Trophoblast cell (in vitro differentiated cells and primary cell): ENCODE data around the gene RB1.
"Not testable (repeated sequence)": the region's sequence is repeated elsewhere in the genome, so short reads cannot be mapped to it uniquely, and the experiment has no call there.

Experiments
- DNase-seq, 2 donors: peaks; one replicate each; pipeline ENCODE4 v3.0.0-alpha.2; 2016
- H2AFZ ChIP-seq: 2 replicates; pipeline ENCODE4 v1.6.1; 2013; ENCODE audit warnings: low read length, moderate library complexity, mild to moderate bottlenecking; ENCODE audit not compliant: insufficient read depth, poor library complexity
- H2AK5ac ChIP-seq: 2 replicates; pipeline ENCODE4 v1.6.1; 2013; ENCODE audit warnings: mild to moderate bottlenecking, low read length
- H2BK120ac ChIP-seq: 2 replicates; pipeline ENCODE4 v1.6.1; 2013; ENCODE audit warnings: low read length, mild to moderate bottlenecking, moderate library complexity; ENCODE audit not compliant: insufficient read depth, poor library complexity
- H2BK12ac ChIP-seq: 2 replicates; pipeline ENCODE4 v1.6.1; 2013; ENCODE audit warnings: mild to moderate bottlenecking, low read length, moderate library complexity
- H2BK5ac ChIP-seq: 2 replicates; pipeline ENCODE4 v1.6.1; 2013; ENCODE audit warnings: low read length, low read depth, moderate library complexity, mild to moderate bottlenecking; ENCODE audit not compliant: poor library complexity
- H3K14ac ChIP-seq: 2 replicates; pipeline ENCODE4 v1.6.1; 2013; ENCODE audit warnings: mild to moderate bottlenecking, low read length
- H3K18ac ChIP-seq: 2 replicates; pipeline ENCODE4 v1.6.1; 2013; ENCODE audit warnings: mild to moderate bottlenecking, low read length
- H3K23ac ChIP-seq: 2 replicates; pipeline ENCODE4 v1.6.1; 2013; ENCODE audit warnings: low read length
- H3K27ac ChIP-seq: 2 replicates; pipeline ENCODE4 v1.5.1; 2013; ENCODE audit warnings: low read depth, mild to moderate bottlenecking, inconsistent platforms, low read length, moderate library complexity
- H3K27me3 ChIP-seq: 2 replicates; pipeline ENCODE4 v1.6.1; 2013; ENCODE audit warnings: inconsistent platforms, mild to moderate bottlenecking, low read length, moderate library complexity; ENCODE audit not compliant: insufficient read depth
- H3K36me3 ChIP-seq, 2 experiments: 1 replicate in 1 of 2; 2 replicates in 1 of 2; pipeline ENCODE4 v1.6.1; 2013; ENCODE audit warnings: low read length in 2 of 2, mild to moderate bottlenecking in 2 of 2, moderate library complexity in 1 of 2; ENCODE audit not compliant: insufficient read depth in 2 of 2, control insufficient read depth in 1 of 2
- H3K4ac ChIP-seq: 2 replicates; pipeline ENCODE4 v1.6.1; 2013; ENCODE audit warnings: low read depth, mild to moderate bottlenecking, low read length, moderate library complexity
- H3K4me1 ChIP-seq, 2 experiments: 1 replicate in 1 of 2; 2 replicates in 1 of 2; pipeline ENCODE4 v1.6.1; 2013; ENCODE audit warnings: low read length in 2 of 2, mild to moderate bottlenecking in 2 of 2, moderate library complexity in 1 of 2; ENCODE audit not compliant: insufficient read depth in 2 of 2, control insufficient read depth in 1 of 2
- H3K4me2 ChIP-seq: 2 replicates; pipeline ENCODE4 v1.6.1; 2013; ENCODE audit warnings: inconsistent platforms, mild to moderate bottlenecking, low read length, moderate library complexity
- H3K4me3 ChIP-seq: 2 replicates; pipeline ENCODE4 v1.5.1; 2013; ENCODE audit warnings: mild to moderate bottlenecking, low read depth, low read length, inconsistent platforms
- H3K79me1 ChIP-seq: one replicate; pipeline ENCODE4 v1.6.1; 2013; ENCODE audit warnings: low read length
- H3K79me2 ChIP-seq: 2 replicates; pipeline ENCODE4 v1.6.1; 2013; ENCODE audit warnings: low read length, mild to moderate bottlenecking; ENCODE audit not compliant: control insufficient read depth, insufficient read depth, poor library complexity
- H3K9ac ChIP-seq: 2 replicates; pipeline ENCODE4 v1.6.1; 2013; ENCODE audit warnings: mild to moderate bottlenecking, low read length
- H3K9me3 ChIP-seq: 2 replicates; pipeline ENCODE4 v1.6.1; 2013; ENCODE audit warnings: low read depth, mild to moderate bottlenecking, control low read depth, inconsistent platforms, low read length; ENCODE audit not compliant: insufficient read depth
- H4K12ac ChIP-seq: 2 replicates; pipeline ENCODE4 v1.6.1; 2013; ENCODE audit warnings: low read depth, mild to moderate bottlenecking, low read length, moderate library complexity
- H4K8ac ChIP-seq: 2 replicates; pipeline ENCODE4 v1.6.1; 2013; ENCODE audit warnings: low read depth, mild to moderate bottlenecking, low read length, moderate library complexity
- H4K91ac ChIP-seq: one replicate; pipeline ENCODE4 v1.6.1; 2013; ENCODE audit warnings: low read depth, mild to moderate bottlenecking, low read length, moderate library complexity
- WGBS: extraction: QIAGEN DNeasy Blood & Tissue Kit; methylation state at CpG from one replicate; pipeline ENCODE4 v1.1.7; 2013; ENCODE audit warnings: missing lambda C conversion rate; ENCODE audit not compliant: insufficient read length, insufficient coverage; ENCODE audit errors: extremely low coverage; 5-methylcytosine and 5-hydroxymethylcytosine counted together

Gene RB1

GRCh38 chr13:48333976-48334375 lies 30.4 kb downstream of the RB1 start:
- Histone ChIP-seq H2BK120ac (no peak overlapping the region), H2BK5ac (no peak overlapping the region), H4K8ac (no peak overlapping the region), H2BK12ac (no peak overlapping the region), H3K36me3 (peaks cover 2 to 3% of the 10 kb centered on the region in 2 experiments), H4K12ac (no peak overlapping the region), H3K4me1 (no peaks in the 10 kb centered on the region), H3K23ac (no peak overlapping the region), H3K9ac (no peak overlapping the region), H3K4me3 (no peak overlapping the region), H3K18ac (no peak overlapping the region), H3K79me2 (no peaks in the 10 kb centered on the region), H3K27ac (no peak overlapping the region), H3K4me2 (no peak overlapping the region), H2AK5ac (no peak overlapping the region), H3K27me3 (no peaks in the 10 kb centered on the region), H3K9me3 (peaks cover 3% of the 10 kb centered on the region), H3K79me1 (no peaks in the 10 kb centered on the region), H4K91ac (no peak overlapping the region), H3K4ac (no peak overlapping the region), H2AFZ (no peak overlapping the region), H3K14ac (no peak overlapping the region)
- DNase-seq = peak in 1 of 2 donors; percentile 34
- WGBS = no CpG with 5 or more reads among the region's 1 CpG

DNA sequence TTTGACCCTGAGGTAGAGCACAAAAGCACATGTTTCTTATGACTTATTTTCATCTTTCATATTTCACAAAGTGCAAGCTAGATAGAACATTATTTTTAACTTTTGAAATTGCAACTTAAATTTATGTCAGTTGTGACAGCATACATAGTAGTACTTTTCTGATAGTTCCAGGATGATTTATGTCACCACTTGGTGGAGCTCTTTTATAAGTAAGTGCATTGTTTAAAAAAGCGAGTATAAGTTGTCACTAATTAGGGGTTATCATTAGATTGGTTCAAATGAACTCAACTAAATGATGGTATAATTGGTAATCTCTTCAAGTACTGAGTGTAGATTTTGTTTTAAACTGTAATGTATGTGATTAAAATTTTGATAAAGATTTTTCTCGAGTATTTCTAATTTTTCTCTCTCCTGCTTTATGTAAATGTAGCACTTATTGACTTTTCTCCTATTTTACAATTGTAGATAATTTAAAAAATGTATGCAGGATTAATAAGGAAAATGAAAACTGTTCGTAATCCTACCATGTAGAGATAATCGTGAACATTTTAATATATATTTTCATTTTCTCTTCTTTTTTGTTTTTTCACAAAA lies 31.1 kb downstream of the RB1 start:
- H3K4me3 ChIP-seq = no peak overlapping the region
- no peak overlapping the region for H2BK12ac ChIP-seq
- no peak overlapping the region for H2BK120ac ChIP-seq
- WGBS = no CpG with 5 or more reads among the region's 4 CpGs
- H3K9me3 ChIP-seq = peaks cover 6% of the 10 kb centered on the region
- H3K4me2 ChIP-seq = no peak overlapping the region
- H3K27ac ChIP-seq = no peak overlapping the region
- H2AFZ ChIP-seq = no peak overlapping the region
- H2BK5ac ChIP-seq = no peak overlapping the region
- no peak overlapping the region for H3K4ac ChIP-seq
- H3K9ac ChIP-seq = no peak overlapping the region
- no peak overlapping the region for H3K14ac ChIP-seq
- H3K4me1 ChIP-seq = no peaks in the 10 kb centered on the region
- H4K91ac ChIP-seq = no peak overlapping the region
- no peaks in the 10 kb centered on the region for H3K27me3 ChIP-seq
- no peak overlapping the region for H2AK5ac ChIP-seq
- no peak overlapping the region for H4K12ac ChIP-seq
- H3K79me2 ChIP-seq = no peaks in the 10 kb centered on the region
- peaks cover 4 to 6% of the 10 kb centered on the region in 2 experiments for H3K36me3 ChIP-seq
- no peak overlapping the region for H4K8ac ChIP-seq
- H3K79me1 ChIP-seq = no peaks in the 10 kb centered on the region
- H3K18ac ChIP-seq = no peak overlapping the region
- peak in 1 of 2 donors; percentile 65 for DNase-seq
- no peak overlapping the region for H3K23ac ChIP-seq

GRCh38 chr13:48339198-48339597 lies 35.6 kb downstream of the RB1 start:
- not testable (repeated sequence) for H3K79me1 ChIP-seq, H2AFZ ChIP-seq, H3K27me3 ChIP-seq, DNase-seq, H3K4me2 ChIP-seq, H3K9me3 ChIP-seq, H4K8ac ChIP-seq, H2BK120ac ChIP-seq, H2AK5ac ChIP-seq, H3K23ac ChIP-seq, H3K4me3 ChIP-seq, H4K91ac ChIP-seq, H2BK5ac ChIP-seq, H3K4me1 ChIP-seq, H3K14ac ChIP-seq, H3K79me2 ChIP-seq, H3K27ac ChIP-seq, H3K18ac ChIP-seq, H3K4ac ChIP-seq, H4K12ac ChIP-seq, H2BK12ac ChIP-seq, H3K36me3 ChIP-seq, H3K9ac ChIP-seq
- no CpG with 5 or more reads among the region's 11 CpGs for WGBS

- H3K23ac ChIP-seq = no peak overlapping the region
- peaks cover 3% of the 10 kb centered on the region for H3K9me3 ChIP-seq
- no peak overlapping the region for H3K18ac ChIP-seq
- H3K4me1 ChIP-seq = no peaks in the 10 kb centered on the region
- no peaks in the 10 kb centered on the region for H3K79me1 ChIP-seq
- H3K27me3 ChIP-seq = no peaks in the 10 kb centered on the region
- no peak overlapping the region for H4K8ac ChIP-seq
- H3K79me2 ChIP-seq = no peaks in the 10 kb centered on the region
- H3K4me2 ChIP-seq = no peak overlapping the region
- H2BK5ac ChIP-seq = no peak overlapping the region
- no peak overlapping the region for H2AK5ac ChIP-seq
- WGBS = no CpG with 5 or more reads among the region's 2 CpGs
- H4K91ac ChIP-seq = no peak overlapping the region
- H3K36me3 ChIP-seq = peaks cover 0 to 3% of the 10 kb centered on the region in 2 experiments
- H3K27ac ChIP-seq = no peak overlapping the region
- no peak overlapping the region for H3K9ac ChIP-seq
- H2BK120ac ChIP-seq = no peak overlapping the region
- no peak for DNase-seq
- H2BK12ac ChIP-seq = no peak overlapping the region
- no peak overlapping the region for H4K12ac ChIP-seq
- no peak overlapping the region for H3K14ac ChIP-seq
- no peak overlapping the region for H2AFZ ChIP-seq
- H3K4ac ChIP-seq = no peak overlapping the region
- no peak overlapping the region for H3K4me3 ChIP-seq
Measured at GRCh38 chr13:48344264-48344663, 40.7 kb downstream of the RB1 start.
